ENCODE measurements around the gene ERGIC1.

GRCh38 chr5:172906436-172906835 is 72.4 kb downstream of the ERGIC1 start:
- TF ChIP-seq ATF2 (IDR thresholded peaks at IDR 0.05; ENCODE audit: low read length) (no peak), TAF1 (IDR thresholded peaks at IDR 0.05; ENCODE audit: low read depth, low read length) (no peak), ATF3 (IDR thresholded peaks at IDR 0.05; ENCODE audit: insufficient read depth, low read depth, low read length) (no peak), POLR2AphosphoS5 (IDR thresholded peaks at IDR 0.05; ENCODE audit: low read depth, low read length) (no peak), POLR2A (IDR thresholded peaks at IDR 0.05; ENCODE audit: control extremely low read depth in 1 of 2, low read depth in 2 of 2, low read length in 2 of 2) (no peak), EP300 (IDR thresholded peaks at IDR 0.05; ENCODE audit: borderline replicate concordance in 1 of 2, low read depth in 2 of 2, low read length in 2 of 2) (no peak), CBX8 (IDR thresholded peaks at IDR 0.05; ENCODE audit: borderline replicate concordance, low read depth, low read length) (no peak), MAX (IDR thresholded peaks at IDR 0.05) (no peak), CTCF (IDR thresholded peaks at IDR 0.05; ENCODE audit: control extremely low read depth in 1 of 3, insufficient read depth in 1 of 3, low read depth in 1 of 3, low read length in 3 of 3) (no peak), JUND (IDR thresholded peaks at IDR 0.05; ENCODE audit: low read length) (no peak), POU5F1 (IDR thresholded peaks at IDR 0.05; ENCODE audit: low read depth, low read length) (no peak), HDAC6 (IDR thresholded peaks at IDR 0.05; ENCODE audit: low read depth, low read length) (no peak), USF2 (IDR thresholded peaks at IDR 0.05; ENCODE audit: low read length) (no peak), EZH2 (IDR thresholded peaks at IDR 0.05; ENCODE audit: low read depth, low read length, severe bottlenecking) (no peak)
